Loucy (cell line): ENCODE data around the gene PVALB.

Experiments
- H2AFZ ChIP-seq: fragments of 200-600 bp; sonication (generic); 2 replicates; pipeline ENCODE4 v1.6.0; 2016; ENCODE audit warnings: antibody characterized with exemption, mild to moderate bottlenecking, low read length, moderate library complexity
- H3F3A ChIP-seq: fragments of 200-600 bp; 2 replicates; pipeline ENCODE4 v1.6.0; 2016; ENCODE audit warnings: antibody characterized with exemption, low read depth, mild to moderate bottlenecking
- H3K27me3 ChIP-seq: fragments of 200-600 bp; sonication (generic); 2 replicates; pipeline ENCODE4 v1.6.1; 2014; ENCODE audit warnings: low read length, mild to moderate bottlenecking; ENCODE audit not compliant: insufficient read depth, poor library complexity, severe bottlenecking
- H3K36me3 ChIP-seq: fragments of 200-600 bp; sonication (generic); 2 replicates; pipeline ENCODE4 v1.6.1; 2016; ENCODE audit warnings: low read length; ENCODE audit not compliant: insufficient read depth
- H3K4me1 ChIP-seq: fragments of 200-600 bp; sonication (generic); 2 replicates; pipeline ENCODE4 v1.5.1; 2014; ENCODE audit warnings: low read length, mild to moderate bottlenecking; ENCODE audit not compliant: insufficient read depth, poor library complexity, severe bottlenecking
- H3K4me2 ChIP-seq: fragments of 200-600 bp; sonication (generic); 2 replicates; pipeline ENCODE4 v1.6.0; 2014; ENCODE audit warnings: antibody characterized with exemption, low read length, low read depth, mild to moderate bottlenecking; ENCODE audit not compliant: poor library complexity, severe bottlenecking
- H3K4me3 ChIP-seq: fragments of 200-600 bp; sonication (generic); 2 replicates; pipeline ENCODE4 v1.5.1; 2014; ENCODE audit warnings: low read length, mild to moderate bottlenecking, mixed read lengths; ENCODE audit not compliant: poor library complexity, severe bottlenecking
- H3K79me2 ChIP-seq: fragments of 200-600 bp; sonication (generic); 2 replicates; pipeline ENCODE4 v1.6.1; 2014; ENCODE audit warnings: low read length; ENCODE audit not compliant: insufficient read depth
- H3K9ac ChIP-seq: fragments of 200-600 bp; sonication (generic); 2 replicates; pipeline ENCODE4 v1.6.0; 2014; ENCODE audit warnings: mild to moderate bottlenecking, low read depth, low read length, moderate library complexity; ENCODE audit not compliant: poor library complexity, severe bottlenecking
- H3K9me2 ChIP-seq: fragments of 200-600 bp; sonication (generic); replicated peaks from 2 replicates; pipeline ENCODE4 v1.6.1; 2016; ENCODE audit warnings: low read depth, low read length, mixed read lengths
- H3K9me3 ChIP-seq: fragments of 200-600 bp; sonication (generic); 2 replicates; pipeline ENCODE4 v1.6.1; 2014; ENCODE audit warnings: mild to moderate bottlenecking, antibody characterized with exemption, low read length, low read depth; ENCODE audit not compliant: insufficient read depth
- H4K20me1 ChIP-seq: fragments of 200-600 bp; sonication (generic); 2 replicates; pipeline ENCODE4 v1.6.0; 2014; ENCODE audit warnings: antibody characterized with exemption, low read length, mild to moderate bottlenecking; ENCODE audit not compliant: insufficient read depth, poor library complexity, severe bottlenecking
- EZH2phosphoT487 ChIP-seq: fragments of 200-600 bp; IDR thresholded peaks from 2 replicates; pipeline ENCODE4 v1.6.1; 2018; ENCODE audit warnings: antibody characterized with exemption, mild to moderate bottlenecking, moderate library complexity, borderline replicate concordance
- TF ChIP-seq, protein P1 (sequence below): fragments of 200-600 bp; sonication (generic); conservative IDR thresholded peaks from 2 replicates; pipeline ENCODE4 v1.5.1; 2014; ENCODE audit warnings: mild to moderate bottlenecking, antibody characterized with exemption, low read length

The PVALB gene

DNA sequence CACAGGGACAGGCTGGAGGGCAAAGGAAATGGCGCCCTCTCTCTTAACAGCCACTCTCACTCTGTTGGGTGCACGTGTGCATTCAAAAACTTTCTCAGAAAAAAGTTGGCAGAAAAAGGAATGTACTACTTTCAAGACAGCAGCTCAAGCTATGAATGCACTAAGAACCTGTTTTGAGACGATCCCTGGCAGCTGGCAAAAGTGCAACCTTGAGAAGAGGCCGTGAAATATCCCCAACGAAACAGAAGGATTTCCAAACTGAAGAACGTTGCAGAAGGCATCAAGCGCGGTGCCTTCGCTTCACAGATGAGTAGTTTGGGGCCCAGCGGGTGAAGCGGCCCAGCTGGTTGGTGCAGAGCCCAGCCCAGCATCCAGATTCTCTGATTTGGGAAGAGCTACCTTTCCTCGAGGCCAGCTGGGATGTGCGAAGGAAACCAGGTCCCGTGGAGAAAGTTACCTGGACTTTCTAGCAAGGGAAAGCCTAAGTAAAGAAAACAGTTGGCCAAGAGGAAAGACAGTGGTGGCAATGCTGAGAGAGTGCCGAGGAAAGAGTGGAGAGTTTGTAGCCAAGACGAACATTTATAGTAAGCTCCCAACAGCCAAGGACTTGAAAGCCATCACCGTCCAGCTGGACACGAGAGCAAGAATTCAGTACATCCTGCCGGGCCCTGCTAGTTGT lies 57.2 kb downstream of the PVALB start:
- Histone ChIP-seq H3K4me3 (no peak overlapping the region), H3K27me3 (no peaks in the 10 kb centered on the region)
- TF ChIP-seq EZH2phosphoT487 = no peak
- TF ChIP-seq, protein P1, sequence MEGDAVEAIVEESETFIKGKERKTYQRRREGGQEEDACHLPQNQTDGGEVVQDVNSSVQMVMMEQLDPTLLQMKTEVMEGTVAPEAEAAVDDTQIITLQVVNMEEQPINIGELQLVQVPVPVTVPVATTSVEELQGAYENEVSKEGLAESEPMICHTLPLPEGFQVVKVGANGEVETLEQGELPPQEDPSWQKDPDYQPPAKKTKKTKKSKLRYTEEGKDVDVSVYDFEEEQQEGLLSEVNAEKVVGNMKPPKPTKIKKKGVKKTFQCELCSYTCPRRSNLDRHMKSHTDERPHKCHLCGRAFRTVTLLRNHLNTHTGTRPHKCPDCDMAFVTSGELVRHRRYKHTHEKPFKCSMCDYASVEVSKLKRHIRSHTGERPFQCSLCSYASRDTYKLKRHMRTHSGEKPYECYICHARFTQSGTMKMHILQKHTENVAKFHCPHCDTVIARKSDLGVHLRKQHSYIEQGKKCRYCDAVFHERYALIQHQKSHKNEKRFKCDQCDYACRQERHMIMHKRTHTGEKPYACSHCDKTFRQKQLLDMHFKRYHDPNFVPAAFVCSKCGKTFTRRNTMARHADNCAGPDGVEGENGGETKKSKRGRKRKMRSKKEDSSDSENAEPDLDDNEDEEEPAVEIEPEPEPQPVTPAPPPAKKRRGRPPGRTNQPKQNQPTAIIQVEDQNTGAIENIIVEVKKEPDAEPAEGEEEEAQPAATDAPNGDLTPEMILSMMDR = no peak

DNA sequence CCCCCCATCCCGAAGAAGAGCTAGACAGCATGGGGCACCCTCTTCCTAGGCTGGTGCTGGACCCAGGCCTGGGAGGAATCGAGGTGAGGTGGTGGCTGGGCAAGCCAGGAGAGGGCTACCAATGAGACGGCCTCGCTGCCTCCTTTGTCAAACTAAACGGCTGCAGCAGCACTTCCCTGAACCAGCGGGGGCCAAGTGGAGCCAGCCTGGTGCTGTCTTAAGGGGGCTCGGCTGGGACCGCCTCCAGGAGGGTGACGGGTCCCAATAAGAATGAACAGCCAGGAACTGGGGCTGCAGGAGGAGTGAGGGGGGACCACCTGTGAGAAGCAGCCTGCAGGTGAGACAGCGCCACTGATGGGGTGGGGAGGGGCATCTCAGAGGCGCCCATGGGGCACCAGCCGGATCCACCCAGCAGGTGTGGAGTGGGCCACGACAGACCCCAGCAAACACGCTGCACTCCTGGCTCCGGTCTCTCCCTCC lies 58.0 kb downstream of the PVALB start:
- no peaks in the 10 kb centered on the region for H3K9me2 ChIP-seq
- H3K4me2 ChIP-seq = no peak overlapping the region
- no peaks in the 10 kb centered on the region for H4K20me1 ChIP-seq
- no peaks in the 10 kb centered on the region for H3K4me1 ChIP-seq
- TF ChIP-seq, protein P1 = no peak
- TF ChIP-seq EZH2phosphoT487 = no peak
- no peak overlapping the region for H2AFZ ChIP-seq
- H3K36me3 ChIP-seq = no peaks in the 10 kb centered on the region
- H3K27me3 ChIP-seq = no peaks in the 10 kb centered on the region
- no peaks in the 10 kb centered on the region for H3K79me2 ChIP-seq
- no peaks in the 10 kb centered on the region for H3F3A ChIP-seq
- no peak overlapping the region for H3K9ac ChIP-seq
- H3K4me3 ChIP-seq = no peak overlapping the region
- H3K9me3 ChIP-seq = no peaks in the 10 kb centered on the region

More for the DNA sequence above, 57.2 kb downstream of the PVALB start:
- no peaks in the 10 kb centered on the region for H3K36me3 ChIP-seq
- no peaks in the 10 kb centered on the region for H3K9me2 ChIP-seq
- no peaks in the 10 kb centered on the region for H3K9me3 ChIP-seq
- no peak overlapping the region for H2AFZ ChIP-seq
- H3K9ac ChIP-seq = no peak overlapping the region
- H3F3A ChIP-seq = no peaks in the 10 kb centered on the region
- H3K4me1 ChIP-seq = no peaks in the 10 kb centered on the region
- H3K4me2 ChIP-seq = no peak overlapping the region
- no peaks in the 10 kb centered on the region for H3K79me2 ChIP-seq
- no peaks in the 10 kb centered on the region for H4K20me1 ChIP-seq

DNA sequence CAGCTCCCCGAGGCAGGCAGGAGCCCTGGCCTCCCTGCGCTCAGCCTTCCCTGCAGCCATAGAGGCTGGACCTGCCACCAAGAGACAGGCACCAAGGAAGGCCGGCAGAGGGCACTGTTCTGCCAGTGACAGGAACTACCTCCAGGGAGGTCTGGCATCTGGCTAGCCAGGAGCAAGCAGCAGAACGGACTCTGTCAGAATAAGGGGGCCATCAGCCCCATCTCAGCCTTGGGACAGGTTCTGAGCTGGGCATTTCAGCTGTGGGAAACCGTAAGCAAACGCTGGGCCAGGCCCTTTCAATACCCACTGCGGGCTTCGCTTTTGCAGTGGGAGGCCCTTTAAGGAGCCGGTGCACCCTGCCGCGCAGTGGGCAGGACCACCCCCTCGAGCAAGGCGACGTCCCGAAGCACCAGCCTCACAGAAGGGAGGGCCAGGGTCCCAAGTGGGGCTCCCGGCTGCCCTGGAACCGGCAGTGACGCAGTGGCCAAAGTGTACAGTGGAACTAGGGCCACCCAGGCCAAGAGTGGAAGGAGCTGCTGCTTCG lies 59.1 kb downstream of the PVALB start:
- no peak for TF ChIP-seq EZH2phosphoT487
- TF ChIP-seq, protein P1 = peak; percentile 86
- no peaks in the 10 kb centered on the region for H3K36me3 ChIP-seq
- no peaks in the 10 kb centered on the region for H3K79me2 ChIP-seq
- H3K4me1 ChIP-seq = no peaks in the 10 kb centered on the region
- H4K20me1 ChIP-seq = no peaks in the 10 kb centered on the region
- H3K9me2 ChIP-seq = no peaks in the 10 kb centered on the region
- H3K27me3 ChIP-seq = no peaks in the 10 kb centered on the region
- no peak overlapping the region for H3K4me2 ChIP-seq
- H2AFZ ChIP-seq = no peak overlapping the region
- H3K4me3 ChIP-seq = no peak overlapping the region
- H3K9ac ChIP-seq = no peak overlapping the region
- no peaks in the 10 kb centered on the region for H3K9me3 ChIP-seq
- no peaks in the 10 kb centered on the region for H3F3A ChIP-seq
